D341Med (cell line): Measurements from ENCODE around the gene SOX15.
"Not testable (repeated sequence)": the region's sequence is repeated elsewhere in the genome, so short reads cannot be mapped to it uniquely, and the experiment has no call there.

Source experiments
- DNase-seq: peaks from one replicate; pipeline ENCODE4 v3.0.0; 2012; ENCODE audit warnings: low spot score

The SOX15 gene

GRCh38 chr17:7610641-7611040 lies 20.7 kb upstream of the SOX15 start:
- no peak for DNase-seq

GRCh38 chr17:7606280-7606679 lies 16.4 kb upstream of the SOX15 start:
- no peak for DNase-seq

GRCh38 chr17:7597561-7597960 lies 7.7 kb upstream of the SOX15 start:
- DNase-seq: not testable (repeated sequence)

DNA sequence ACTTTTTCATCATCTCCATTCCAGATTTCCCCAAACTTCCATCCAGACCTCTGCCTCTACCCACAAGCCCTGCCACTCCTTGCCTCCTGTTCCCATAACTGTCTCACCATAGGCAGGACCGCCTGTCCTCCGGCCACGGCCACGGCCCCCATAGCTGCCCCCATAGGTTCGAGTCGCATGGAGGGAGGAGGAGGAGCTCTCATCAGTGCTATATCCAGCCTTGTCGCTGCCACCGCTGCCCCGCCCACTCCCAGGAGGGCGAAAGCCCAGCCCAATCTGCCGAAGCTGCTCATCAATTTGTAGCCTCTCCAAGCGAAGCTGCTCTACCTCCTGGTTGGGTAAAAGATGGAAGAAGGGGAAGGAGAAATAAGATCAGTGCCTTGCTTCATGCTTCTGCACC lies 3.4 kb upstream of the SOX15 start:
- DNase-seq: no peak

DNA sequence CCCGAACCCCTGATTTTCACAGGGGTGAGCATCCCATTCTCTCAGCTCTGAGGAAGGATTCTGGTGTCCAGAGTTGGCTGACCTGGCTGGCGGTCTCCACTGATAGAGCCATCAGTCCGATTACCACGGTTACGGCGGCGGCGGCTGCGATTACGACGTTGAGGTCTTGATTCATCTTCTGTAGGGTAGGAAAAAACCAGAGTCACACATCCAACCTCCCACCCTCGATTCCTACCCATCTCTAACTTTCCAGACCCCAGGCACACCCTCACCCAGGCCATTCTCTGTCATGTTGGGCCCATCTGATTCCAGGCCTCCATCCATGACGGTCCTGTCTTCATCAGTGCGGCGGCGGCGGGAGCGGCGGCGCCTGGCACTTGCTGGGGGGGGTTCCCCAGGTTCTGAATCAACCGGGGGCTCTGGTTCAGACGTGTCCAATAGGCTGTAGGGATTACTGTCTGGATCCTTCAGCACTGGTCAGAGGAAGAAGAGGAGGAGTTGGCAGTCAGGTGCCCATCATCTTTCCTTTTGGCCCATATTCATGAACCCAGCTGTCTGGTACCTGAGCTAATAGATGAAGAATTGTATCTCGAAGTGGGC lies 2.6 kb upstream of the SOX15 start:
- no peak for DNase-seq

GRCh38 chr17:7591596-7591995 lies 1.7 kb upstream of the SOX15 start:
- no peak for DNase-seq

DNA sequence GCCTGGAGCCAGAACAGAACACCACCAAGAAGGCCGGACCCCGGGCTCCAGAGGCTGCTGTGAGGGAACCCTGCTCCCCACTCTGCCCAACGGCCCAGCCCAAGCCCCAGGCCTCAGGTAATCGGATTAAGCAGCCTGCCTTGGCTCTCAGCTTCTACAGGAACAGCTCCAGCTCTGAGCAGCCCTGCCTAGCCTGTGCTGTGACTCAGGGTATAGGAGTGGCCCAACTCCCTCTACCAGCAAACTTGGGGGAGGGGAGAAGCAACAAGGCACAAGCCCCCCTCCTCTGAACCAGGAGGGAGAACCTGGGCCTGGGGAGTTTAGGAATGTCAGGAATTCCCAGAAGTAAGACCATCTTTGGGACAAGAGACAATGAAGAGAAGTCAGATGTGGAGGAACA lies 849 bp upstream of the SOX15 start:
- peak; percentile 75 for DNase-seq

DNA sequence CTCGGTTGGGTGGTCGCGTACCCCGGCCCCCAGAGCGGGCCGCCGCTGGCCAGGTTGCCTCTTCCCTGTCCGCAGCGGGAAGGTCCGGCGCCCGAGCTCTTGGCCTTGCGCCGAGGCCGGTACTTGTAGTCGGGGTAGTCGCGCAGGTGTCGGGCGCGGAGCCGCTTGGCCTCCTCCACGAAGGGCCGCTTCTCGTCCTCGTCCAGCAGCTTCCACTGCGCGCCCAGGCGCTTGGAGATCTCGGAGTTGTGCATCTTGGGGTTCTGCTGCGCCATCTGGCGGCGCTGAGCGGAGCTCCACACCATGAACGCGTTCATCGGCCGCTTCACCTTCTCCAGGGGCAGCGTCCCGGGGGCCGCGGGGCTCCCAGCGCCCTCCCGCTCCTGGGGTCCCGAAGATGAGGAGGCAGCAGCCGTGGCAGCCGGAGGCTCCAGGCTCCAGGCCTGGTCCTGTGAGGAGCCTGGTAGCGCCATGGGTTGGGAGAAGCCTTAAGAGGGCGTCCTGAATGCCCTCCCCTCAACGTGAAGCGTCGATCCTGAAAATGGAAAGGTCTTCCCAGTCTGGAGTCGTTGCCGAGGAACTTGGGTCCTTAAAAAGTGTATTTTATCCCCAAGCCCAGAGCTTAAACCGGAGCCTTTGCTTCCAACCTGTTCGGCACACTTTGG lies 558 bp downstream of the SOX15 start:
- peak; percentile 66 for DNase-seq

DNA sequence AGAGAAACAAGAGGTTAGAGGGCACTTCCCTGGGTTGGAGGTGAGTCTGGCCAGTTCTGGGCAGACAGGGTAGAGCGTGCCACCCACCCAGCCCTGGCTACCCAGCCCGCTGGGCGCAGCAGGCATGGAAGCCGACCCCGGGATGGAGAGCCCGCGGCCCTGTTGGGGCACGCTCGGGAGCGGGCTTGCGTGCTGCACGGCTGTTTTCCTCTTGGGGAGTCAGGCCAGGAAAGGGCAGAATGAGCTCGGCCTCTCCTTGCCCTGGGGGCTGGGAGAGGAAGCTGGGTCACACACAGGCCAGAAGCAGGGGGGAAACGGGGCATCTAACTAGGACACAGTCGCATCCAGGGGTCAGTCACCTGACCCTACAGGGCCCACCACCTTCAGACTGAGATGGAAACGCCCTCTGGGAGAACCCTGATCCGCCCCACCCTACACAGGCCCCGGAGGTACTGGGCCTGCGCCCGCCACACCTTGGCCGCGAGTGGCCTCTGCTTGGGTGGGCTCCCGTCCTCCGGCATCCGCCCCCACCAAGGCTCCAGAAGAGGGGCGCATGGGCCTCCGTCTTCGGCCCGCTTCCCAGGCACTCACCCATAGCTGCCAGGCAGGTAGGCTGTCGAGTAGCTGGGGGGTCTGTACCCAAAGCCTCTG lies 1.2 kb downstream of the SOX15 start:
- DNase-seq: no peak

- no peak for DNase-seq
Measured at GRCh38 chr17:7587420-7588151, 2.3 kb downstream of the SOX15 start.

- no peak for DNase-seq
Measured at GRCh38 chr17:7586673-7587419, 3.0 kb downstream of the SOX15 start.

DNA sequence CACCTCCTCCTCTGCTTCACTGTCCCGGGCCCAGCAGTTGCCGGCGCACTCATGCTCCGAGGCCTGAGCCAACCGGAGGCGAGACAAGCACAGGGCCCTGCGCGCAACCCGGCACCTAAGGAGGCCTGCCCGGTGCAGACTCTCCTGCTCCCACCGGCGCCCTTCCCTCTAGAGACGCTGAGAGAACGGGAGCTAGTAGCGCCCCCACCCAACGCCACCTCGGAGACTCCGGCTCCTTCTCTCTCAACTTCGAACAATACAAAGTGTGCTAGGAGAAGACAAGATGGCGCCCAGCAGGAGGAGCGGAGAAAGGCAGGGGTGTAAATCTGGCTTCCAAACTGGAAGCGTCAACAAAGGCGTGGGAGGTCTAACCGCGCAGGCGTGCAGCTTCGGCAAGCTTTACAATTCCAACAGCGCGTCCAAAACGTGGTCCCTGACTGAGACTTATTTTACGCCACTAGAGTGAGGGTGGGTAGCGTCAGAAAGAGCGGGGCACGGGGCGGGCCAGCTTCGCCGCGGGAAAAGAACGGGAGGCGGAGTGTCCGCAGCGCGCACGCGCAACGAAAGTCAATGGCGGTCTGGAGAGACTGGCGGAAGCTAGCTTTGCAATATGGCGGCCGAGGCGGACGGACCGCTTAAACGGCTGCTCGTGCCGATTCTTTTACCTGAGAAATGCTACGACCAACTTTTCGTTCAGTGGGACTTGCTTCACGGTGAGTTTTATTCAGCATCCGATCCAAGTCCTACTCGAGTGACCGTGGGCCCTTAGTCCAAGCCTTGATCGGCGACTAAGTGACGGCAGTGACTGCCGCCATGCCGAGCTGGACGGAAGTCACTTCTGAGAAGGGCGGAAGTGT lies 6.4 kb downstream of the SOX15 start, which contains the start of gene MPDU1:
TSS of gene MPDU1 (plus strand) at position 600 of the 857 bp plus-strand sequence. CDS start at position 611, 11 bp downstream.
- DNase-seq: peak; percentile 84

DNA sequence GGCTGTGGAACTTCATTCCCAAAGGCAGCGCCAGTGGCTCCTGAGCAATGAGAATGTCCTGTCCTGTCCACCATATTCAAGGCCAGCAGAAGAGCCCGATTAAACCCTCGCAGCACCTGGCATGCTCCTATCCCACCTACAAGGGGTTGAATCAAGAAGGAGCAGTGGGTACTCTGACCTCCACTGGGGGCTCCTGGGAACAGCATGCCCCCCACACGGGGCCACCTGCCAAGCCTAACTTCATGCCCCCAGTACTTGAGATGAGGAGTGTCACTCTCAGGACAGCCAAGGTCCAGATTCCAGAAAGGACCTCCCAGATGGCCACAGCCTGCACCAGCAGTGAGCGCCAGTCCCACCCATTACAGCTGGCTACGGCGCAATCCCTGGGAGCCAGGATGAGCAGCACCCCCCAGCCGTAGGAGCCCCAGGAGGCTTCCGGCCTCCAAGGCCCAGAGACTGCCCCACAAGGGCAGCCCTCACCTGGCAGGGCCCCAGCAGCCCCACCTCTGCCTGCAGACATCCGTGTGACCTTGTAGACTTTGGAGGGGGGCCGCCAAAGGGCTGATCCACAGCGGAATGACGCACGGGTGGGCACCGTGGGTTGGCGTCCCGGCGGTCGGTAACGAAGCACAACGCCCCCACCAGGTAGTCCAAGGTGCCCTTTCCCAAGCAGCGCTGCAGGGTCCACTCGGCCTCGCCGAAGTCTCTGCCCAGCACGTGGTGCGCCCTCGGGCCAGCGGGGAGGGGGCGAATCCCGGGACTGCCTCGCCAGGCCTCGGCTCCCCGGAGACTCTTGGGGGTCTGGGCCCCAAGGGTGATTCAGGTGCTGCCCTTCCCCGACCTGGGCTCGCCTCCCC lies 7.3 kb downstream of the SOX15 start:
- DNase-seq: no peak

GRCh38 chr17:7580604-7581575 lies 9.0 kb downstream of the SOX15 start:
- no peak for DNase-seq

DNA sequence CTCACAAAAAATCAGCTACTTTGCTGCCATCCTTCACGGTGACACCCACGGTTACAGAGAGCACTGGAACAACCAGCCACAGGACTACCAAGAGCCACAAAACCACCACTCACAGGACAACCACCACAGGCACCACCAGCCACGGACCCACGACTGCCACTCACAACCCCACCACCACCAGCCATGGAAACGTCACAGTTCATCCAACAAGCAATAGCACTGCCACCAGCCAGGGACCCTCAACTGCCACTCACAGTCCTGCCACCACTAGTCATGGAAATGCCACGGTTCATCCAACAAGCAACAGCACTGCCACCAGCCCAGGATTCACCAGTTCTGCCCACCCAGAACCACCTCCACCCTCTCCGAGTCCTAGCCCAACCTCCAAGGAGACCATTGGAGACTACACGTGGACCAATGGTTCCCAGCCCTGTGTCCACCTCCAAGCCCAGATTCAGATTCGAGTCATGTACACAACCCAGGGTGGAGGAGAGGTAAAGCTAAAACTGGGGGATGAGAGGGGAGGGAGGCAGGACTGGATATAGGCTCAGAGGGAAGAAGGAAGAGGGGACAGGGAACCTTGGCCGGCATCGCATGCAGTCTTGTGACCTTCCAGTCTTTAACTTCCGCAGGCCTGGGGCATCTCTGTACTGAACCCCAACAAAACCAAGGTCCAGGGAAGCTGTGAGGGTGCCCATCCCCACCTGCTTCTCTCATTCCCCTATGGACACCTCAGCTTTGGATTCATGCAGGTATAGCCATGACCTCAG lies 9.9 kb downstream of the SOX15 start:
- no peak for DNase-seq

GRCh38 chr17:7579001-7579833 lies 10.7 kb downstream of the SOX15 start, which contains the start of gene CD68:
TSS of gene CD68 (plus strand) at chr17:7579638. CDS start at chr17:7579678, 40 bp downstream.
- no peak for DNase-seq
